Activated B cell treated with CpG ODN at 0.5 μM for 24 hours (primary cell): ENCODE results near the gene TLE3. TPM values are rescaled to one million over a fixed set of nuclear protein-coding genes. Genes with fewer than 3 reads are reported as not detected.

Source experiments
- ATAC-seq: fragments of 200-7000 bp; cut with Tn5 transposase; one replicate; pipeline ENCODE4 v1.10.0; 2021; ENCODE audit warnings: low read depth, mild to moderate bottlenecking, moderate library complexity
- CTCF ChIA-PET: fragments of 350-600 bp; sonication (Branson Sonifier 250); formaldehyde crosslinking; loops from one replicate; lab custom pipeline; 2021; ENCODE audit warnings: antibody characterized with exemption; lab: Charles Lee
- POLR2A ChIA-PET: fragments of 350-600 bp; sonication (Branson Sonifier 250); formaldehyde crosslinking; loops from one replicate; lab custom pipeline; 2021; ENCODE audit warnings: antibody characterized with exemption; lab: Charles Lee
- DNase-seq: peaks from one replicate; pipeline ENCODE4 v3.0.0; 2022
- H3K27ac Mint-ChIP-seq: one replicate; pipeline ENCODE4 v1.8.0; 2020; ENCODE audit warnings: mixed read lengths
- H3K27me3 Mint-ChIP-seq: one replicate; pipeline ENCODE4 v1.8.0; 2021; ENCODE audit warnings: mixed read lengths
- H3K36me3 Mint-ChIP-seq: one replicate; pipeline ENCODE4 v1.8.0; 2021; ENCODE audit warnings: low read depth, mixed read lengths
- H3K4me1 Mint-ChIP-seq: one replicate; pipeline ENCODE4 v1.8.0; 2021; ENCODE audit warnings: mixed read lengths
- H3K4me3 Mint-ChIP-seq: one replicate; pipeline ENCODE4 v1.8.0; 2020; ENCODE audit warnings: mild to moderate bottlenecking, mixed read lengths
- H3K9me3 Mint-ChIP-seq: one replicate; pipeline ENCODE4 v1.8.0; 2020; ENCODE audit warnings: mixed read lengths
- CTCF ChIP-seq: fragments of 200-600 bp; IDR thresholded peaks from one replicate; pipeline ENCODE4 v1.8.0; 2022; ENCODE audit warnings: antibody characterized with exemption, mild to moderate bottlenecking
- intact Hi-C: fragments of 100-400 bp; cut with micrococcal nuclease; formaldehyde crosslinking; loops from one replicate; pipeline ENCODE4 v1.15.1; 2024
- total RNA-seq: library from RNA; stranded (reverse); gene quantifications from 2 replicates; pipeline ENCODE4 v1.2.3, GENCODE V29; 2022

Gene TLE3
- total RNA-seq, 1 donor from 2014 or later = 110 TPM

DNA sequence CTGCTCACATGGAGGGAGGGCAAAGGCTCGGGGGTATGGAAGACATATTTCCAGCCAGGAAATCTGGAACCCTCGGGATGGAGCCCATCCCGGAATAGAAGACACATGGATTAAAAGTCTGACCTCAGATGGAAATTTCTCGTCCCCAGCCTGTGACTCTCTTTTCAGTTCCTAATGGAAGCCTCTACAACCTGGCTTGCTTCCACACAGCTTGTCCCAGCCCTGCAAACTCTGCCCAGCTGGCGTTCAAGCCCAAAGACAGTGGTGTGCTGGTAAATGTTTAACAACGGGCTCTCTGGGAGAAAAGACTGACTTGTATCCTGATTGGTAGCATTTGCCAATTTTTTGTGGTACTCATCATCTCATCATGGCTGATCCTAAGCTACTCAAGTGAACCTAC, 35.6 kb upstream of the TLE3 start:
- ChIA-PET POLR2A (no interaction called here), CTCF (no interaction called here)
- DNase-seq = no peak
- Mint-ChIP-seq H3K27me3 (peaks cover 2% of the 10 kb centered on the region), H3K4me3 (no peak overlapping the region), H3K36me3 (no peaks in the 10 kb centered on the region), H3K9me3 (peaks cover 2% of the 10 kb centered on the region), H3K27ac (no peak overlapping the region), H3K4me1 (no peaks in the 10 kb centered on the region)
- ATAC-seq = no peak
- intact Hi-C loops = no loop called here
- no peak for TF ChIP-seq CTCF

DNA sequence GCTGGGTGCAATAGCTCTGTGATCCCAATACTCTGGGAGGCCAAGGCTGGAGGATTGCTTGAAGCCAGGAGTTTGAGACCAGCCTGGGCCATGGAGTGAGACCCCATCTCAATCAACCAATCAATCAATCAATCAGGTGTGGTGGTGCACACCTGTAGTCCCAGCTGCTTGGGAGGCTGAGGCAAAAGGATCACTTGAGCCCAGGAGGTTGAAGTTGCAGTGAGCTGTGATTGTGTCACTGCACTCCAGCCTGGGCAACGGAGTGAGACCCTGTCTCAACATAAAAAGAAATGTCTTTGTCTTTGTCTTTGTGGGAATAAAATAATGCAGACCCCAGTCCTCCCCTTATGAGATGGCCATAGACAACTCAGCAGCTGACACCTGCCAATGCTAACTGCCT, 34.9 kb upstream of the TLE3 start:
- peaks cover 2% of the 10 kb centered on the region for H3K4me1 Mint-ChIP-seq

DNA sequence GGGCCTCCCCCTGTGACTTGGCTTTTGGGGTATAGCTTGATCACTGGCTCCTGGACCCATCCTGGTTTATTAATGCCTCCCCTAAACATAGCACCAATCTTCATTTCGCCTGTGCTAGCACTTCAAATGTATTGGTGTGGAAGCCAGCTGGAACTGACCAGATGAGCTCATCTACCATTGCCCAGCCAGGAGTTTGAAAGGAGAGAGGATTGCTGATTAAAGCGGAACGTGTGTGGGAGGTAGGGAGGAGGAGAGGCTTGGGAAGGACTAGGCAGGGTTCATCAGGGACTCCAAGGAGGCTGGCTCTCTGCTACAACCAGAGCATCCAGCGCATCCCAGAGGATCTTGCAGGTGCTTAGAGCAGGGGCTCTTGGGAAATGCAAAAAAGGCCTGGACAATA, 34.4 kb upstream of the TLE3 start:
- peaks cover 2% of the 10 kb centered on the region for H3K4me1 Mint-ChIP-seq
- no peak for DNase-seq
- no peak overlapping the region for H3K4me3 Mint-ChIP-seq
- no peak for TF ChIP-seq CTCF
- no peak for ATAC-seq
- intact Hi-C loops = no loop called here
- H3K36me3 Mint-ChIP-seq = no peaks in the 10 kb centered on the region
- CTCF ChIA-PET = no interaction called here
- POLR2A ChIA-PET = no interaction called here
- H3K9me3 Mint-ChIP-seq = peaks cover 2% of the 10 kb centered on the region
- H3K27me3 Mint-ChIP-seq = peaks cover 2% of the 10 kb centered on the region
- no peak overlapping the region for H3K27ac Mint-ChIP-seq

More for the DNA sequence above, 34.9 kb upstream of the TLE3 start:
- intact Hi-C loops = no loop called here
- H3K9me3 Mint-ChIP-seq = peaks cover 2% of the 10 kb centered on the region
- no peaks in the 10 kb centered on the region for H3K36me3 Mint-ChIP-seq
- ChIA-PET CTCF (no interaction called here), POLR2A (no interaction called here)
- ATAC-seq (no peak), DNase-seq (no peak)
- peaks cover 2% of the 10 kb centered on the region for H3K27me3 Mint-ChIP-seq
- no peak overlapping the region for H3K4me3 Mint-ChIP-seq
- no peak overlapping the region for H3K27ac Mint-ChIP-seq
- TF ChIP-seq CTCF = no peak

- Mint-ChIP-seq H3K4me1 (peaks cover 8% of the 10 kb centered on the region), H3K9me3 (no peaks in the 10 kb centered on the region), H3K27ac (no peak overlapping the region), H3K27me3 (peaks cover 13% of the 10 kb centered on the region), H3K4me3 (no peak overlapping the region), H3K36me3 (no peaks in the 10 kb centered on the region)
- no peak for TF ChIP-seq CTCF
- intact Hi-C loops = no loop called here
- POLR2A ChIA-PET = interaction anchor here (0.7 kb wide), 1 partner anchor 20 kb away, joined by 3 read pairs; no protein-coding TSS in a partner anchor
- DNase-seq (no peak), ATAC-seq (no peak)
- CTCF ChIA-PET = interaction anchor here (1.1 kb wide), 1 partner anchor 338 kb away, joined by 3 read pairs; no protein-coding TSS in a partner anchor
Measured at GRCh38 chr15:70128414-70129140, 30.9 kb upstream of the TLE3 start.

- no peak for ATAC-seq
- H3K27me3 Mint-ChIP-seq = peaks cover 13% of the 10 kb centered on the region
Measured at GRCh38 chr15:70127770-70128413, 30.2 kb upstream of the TLE3 start.

More at GRCh38 chr15:70127770-70128413, 30.2 kb upstream of the TLE3 start:
- ChIA-PET CTCF (interaction anchor here (1.1 kb wide), 1 partner anchor 339 kb away, joined by 3 read pairs; no protein-coding TSS in a partner anchor), POLR2A (interaction anchor here (0.7 kb wide), 1 partner anchor 21 kb away, joined by 3 read pairs; no protein-coding TSS in a partner anchor)
- Mint-ChIP-seq H3K27ac (no peak overlapping the region), H3K36me3 (no peaks in the 10 kb centered on the region), H3K9me3 (no peaks in the 10 kb centered on the region), H3K4me3 (no peak overlapping the region), H3K4me1 (peaks cover 8% of the 10 kb centered on the region)
- no peak for DNase-seq
- intact Hi-C loops = no loop called here
- TF ChIP-seq CTCF = no peak
